Osteoblast (primary cell): ENCODE data around the gene CRIM1. TPM values are rescaled to one million over a fixed set of nuclear protein-coding genes. Genes with fewer than 3 reads are reported as not detected.

Experiments
- DNase-seq: peaks from one replicate; pipeline ENCODE4 v3.0.0; 2011; ENCODE audit warnings: low spot score, mixed read lengths; ENCODE audit not compliant: insufficient read length; ENCODE audit errors: missing footprints
- H2AFZ ChIP-seq: 2 replicates; pipeline ENCODE4 v1.6.0; 2011; ENCODE audit warnings: mild to moderate bottlenecking, low read length
- H3K27ac ChIP-seq: 2 replicates; pipeline ENCODE4 v1.5.1; 2011; ENCODE audit warnings: mild to moderate bottlenecking, low read depth, low read length, moderate library complexity
- H3K27me3 ChIP-seq: 2 replicates; pipeline ENCODE4 v1.6.0; 2012; ENCODE audit warnings: mild to moderate bottlenecking, control low read depth, inconsistent platforms, low read length, moderate library complexity; ENCODE audit not compliant: insufficient read depth
- H3K36me3 ChIP-seq: 2 replicates; pipeline ENCODE4 v1.5.1; 2011; ENCODE audit warnings: mild to moderate bottlenecking, low read length, control low read depth, moderate library complexity; ENCODE audit not compliant: insufficient read depth
- H3K4me1 ChIP-seq: 2 replicates; pipeline ENCODE4 v1.5.1; 2011; ENCODE audit warnings: mild to moderate bottlenecking, low read length, control low read depth, moderate library complexity; ENCODE audit not compliant: insufficient read depth
- H3K4me2 ChIP-seq: 2 replicates; pipeline ENCODE4 v1.6.0; 2011; ENCODE audit warnings: mild to moderate bottlenecking, low read length; ENCODE audit not compliant: insufficient read depth
- H3K4me3 ChIP-seq: fragments of 200-600 bp; sonication (generic); 3 replicates; pipeline ENCODE4 v1.5.1; 2012; ENCODE audit warnings: mild to moderate bottlenecking, low read length, inconsistent platforms; ENCODE audit not compliant: insufficient read depth
- H3K79me2 ChIP-seq: 2 replicates; pipeline ENCODE4 v1.6.0; 2012; ENCODE audit warnings: mild to moderate bottlenecking, low read length, control low read depth, inconsistent platforms; ENCODE audit not compliant: insufficient read depth
- H3K9me3 ChIP-seq: 2 replicates; pipeline ENCODE4 v1.5.1; 2011; ENCODE audit warnings: low read depth, low read length, control low read depth
- H4K20me1 ChIP-seq: 2 replicates; pipeline ENCODE4 v1.6.0; 2012; ENCODE audit warnings: mild to moderate bottlenecking, low read length, control low read depth; ENCODE audit not compliant: insufficient read depth
- CTCF ChIP-seq: IDR thresholded peaks from 2 replicates; pipeline ENCODE4 v1.5.1; 2011; ENCODE audit warnings: mild to moderate bottlenecking, low read depth, low read length, moderate library complexity; ENCODE audit errors: extremely low read depth
- total RNA-seq: library from RNA; depleted of rRNA; stranded (reverse); fragments of >200 nt; gene quantifications from 2 replicates; pipeline ENCODE4 v1.2.3, GENCODE V29; 2012

CRIM1 gene
- total RNA-seq, 1 donor, result 362 TPM

- Histone ChIP-seq H3K9me3 (no peaks in the 10 kb centered on the region), H4K20me1 (no peaks in the 10 kb centered on the region), H3K27ac (no peak overlapping the region), H3K4me3 (no peak overlapping the region), H2AFZ (no peak overlapping the region), H3K4me1 (no peaks in the 10 kb centered on the region), H3K79me2 (peaks cover 63% of the 10 kb centered on the region), H3K27me3 (no peaks in the 10 kb centered on the region), H3K4me2 (no peak overlapping the region), H3K36me3 (peaks cover 74% of the 10 kb centered on the region)
- no peak for DNase-seq
- no peak for TF ChIP-seq CTCF
Observed at GRCh38 chr2:36578343-36579296, 223.0 kb downstream of the CRIM1 start.

DNA sequence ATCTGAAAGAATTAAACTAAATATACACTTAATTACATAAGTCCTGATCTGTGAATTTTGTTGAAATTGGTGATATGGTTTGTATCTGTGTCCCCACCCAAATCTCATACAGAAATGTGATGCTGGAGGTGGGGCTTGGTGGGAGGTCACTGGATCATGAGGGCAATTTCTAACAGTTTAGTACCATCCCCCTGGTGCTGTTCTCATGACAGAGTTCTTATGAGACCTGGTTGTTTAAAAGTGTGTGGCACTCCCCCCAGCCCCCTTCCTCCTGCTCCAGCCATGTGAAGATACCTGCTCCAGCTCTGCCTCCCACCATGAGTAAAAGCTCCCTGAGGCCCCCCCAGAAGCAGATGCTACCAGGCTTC lies 223.7 kb downstream of the CRIM1 start:
- Histone ChIP-seq H3K4me3 (no peak overlapping the region), H4K20me1 (no peaks in the 10 kb centered on the region), H3K79me2 (peaks cover 63% of the 10 kb centered on the region), H3K27me3 (no peaks in the 10 kb centered on the region), H3K9me3 (no peaks in the 10 kb centered on the region), H3K4me2 (no peak overlapping the region), H2AFZ (no peak overlapping the region), H3K36me3 (peaks cover 77% of the 10 kb centered on the region), H3K4me1 (no peaks in the 10 kb centered on the region), H3K27ac (no peak overlapping the region)
- no peak for DNase-seq
- no peak for TF ChIP-seq CTCF

GRCh38 chr2:36582538-36582937 lies 227.0 kb downstream of the CRIM1 start:
- no peak overlapping the region for H3K27ac ChIP-seq
- H3K4me1 ChIP-seq, result no peaks in the 10 kb centered on the region
- H4K20me1 ChIP-seq, result no peaks in the 10 kb centered on the region
- H3K79me2 ChIP-seq, result peaks cover 74% of the 10 kb centered on the region
- peaks cover 83% of the 10 kb centered on the region for H3K36me3 ChIP-seq
- H3K4me3 ChIP-seq, result no peak overlapping the region
- no peaks in the 10 kb centered on the region for H3K9me3 ChIP-seq
- no peak overlapping the region for H3K4me2 ChIP-seq
- DNase-seq, result no peak
- H3K27me3 ChIP-seq, result no peaks in the 10 kb centered on the region
- no peak for TF ChIP-seq CTCF
- H2AFZ ChIP-seq, result no peak overlapping the region

DNA sequence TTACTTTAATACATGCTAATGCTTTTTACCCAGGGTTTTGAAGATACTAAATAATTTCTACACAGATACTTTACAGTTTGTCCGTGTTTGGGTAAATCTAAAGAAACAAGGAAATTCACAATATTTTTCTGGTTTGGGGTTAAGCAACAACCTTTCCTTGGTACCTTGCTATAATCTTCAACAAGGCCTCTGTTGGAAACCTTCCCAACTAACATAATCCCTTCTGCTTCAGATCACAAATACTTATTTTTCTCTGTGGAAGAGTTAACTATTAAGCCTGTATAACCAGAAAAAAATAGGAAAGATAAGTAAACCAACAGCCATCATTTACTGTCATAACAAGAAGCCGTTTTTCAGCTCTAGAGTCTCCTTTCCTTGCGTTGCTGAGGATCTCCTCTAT lies 227.4 kb downstream of the CRIM1 start:
- DNase-seq, result no peak
- TF ChIP-seq CTCF, result no peak
- Histone ChIP-seq H3K9me3 (no peaks in the 10 kb centered on the region), H4K20me1 (no peaks in the 10 kb centered on the region), H3K4me2 (no peak overlapping the region), H2AFZ (no peak overlapping the region), H3K36me3 (peaks cover 82% of the 10 kb centered on the region), H3K79me2 (peaks cover 73% of the 10 kb centered on the region), H3K27ac (no peak overlapping the region), H3K27me3 (no peaks in the 10 kb centered on the region), H3K4me3 (no peak overlapping the region), H3K4me1 (no peaks in the 10 kb centered on the region)
